ENCODE data around the gene HSD11B2. TPM values are rescaled to one million over a fixed set of nuclear protein-coding genes. Genes with fewer than 3 reads are reported as not detected.

The HSD11B2 gene
- total RNA-seq, 1 experiment from 2014 or later: 33.4 TPM

DNA sequence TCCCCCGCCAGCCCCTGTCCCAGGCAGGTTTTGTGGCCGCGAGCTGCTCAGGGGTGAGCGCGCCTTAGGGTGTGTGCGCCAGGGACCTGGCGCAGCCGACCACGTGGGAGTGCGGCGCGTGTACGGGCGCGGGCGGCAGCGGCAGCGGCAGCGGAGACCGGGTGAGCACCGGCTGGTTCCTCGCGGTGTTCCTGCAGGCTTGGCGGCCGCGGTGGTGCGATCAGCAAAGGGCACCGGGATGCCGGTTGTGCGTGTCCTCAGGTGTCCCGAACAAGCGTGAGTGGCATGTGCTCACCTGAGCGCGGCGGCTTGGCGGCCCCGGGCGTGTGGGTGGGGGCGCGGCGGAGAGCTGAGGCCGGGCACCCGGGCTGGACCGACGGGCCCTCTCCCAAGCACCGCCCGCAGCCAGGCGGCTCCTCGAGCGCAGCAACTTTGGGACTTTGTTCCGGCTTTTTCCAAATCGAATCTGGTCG is 381 bp upstream of the HSD11B2 start (continued):
- TF ChIP-seq GTF2I (CRISPR knock-in tag; conservative IDR thresholded peaks at IDR 0.05): no peak
- no peak for TF ChIP-seq IRF2 (CRISPR knock-in tag; IDR thresholded peaks at IDR 0.05; ENCODE audit: borderline replicate concordance, low read depth)
- TF ChIP-seq, protein P1, sequence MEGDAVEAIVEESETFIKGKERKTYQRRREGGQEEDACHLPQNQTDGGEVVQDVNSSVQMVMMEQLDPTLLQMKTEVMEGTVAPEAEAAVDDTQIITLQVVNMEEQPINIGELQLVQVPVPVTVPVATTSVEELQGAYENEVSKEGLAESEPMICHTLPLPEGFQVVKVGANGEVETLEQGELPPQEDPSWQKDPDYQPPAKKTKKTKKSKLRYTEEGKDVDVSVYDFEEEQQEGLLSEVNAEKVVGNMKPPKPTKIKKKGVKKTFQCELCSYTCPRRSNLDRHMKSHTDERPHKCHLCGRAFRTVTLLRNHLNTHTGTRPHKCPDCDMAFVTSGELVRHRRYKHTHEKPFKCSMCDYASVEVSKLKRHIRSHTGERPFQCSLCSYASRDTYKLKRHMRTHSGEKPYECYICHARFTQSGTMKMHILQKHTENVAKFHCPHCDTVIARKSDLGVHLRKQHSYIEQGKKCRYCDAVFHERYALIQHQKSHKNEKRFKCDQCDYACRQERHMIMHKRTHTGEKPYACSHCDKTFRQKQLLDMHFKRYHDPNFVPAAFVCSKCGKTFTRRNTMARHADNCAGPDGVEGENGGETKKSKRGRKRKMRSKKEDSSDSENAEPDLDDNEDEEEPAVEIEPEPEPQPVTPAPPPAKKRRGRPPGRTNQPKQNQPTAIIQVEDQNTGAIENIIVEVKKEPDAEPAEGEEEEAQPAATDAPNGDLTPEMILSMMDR (IDR thresholded peaks at IDR 0.05): no peak
- TF ChIP-seq, protein P2, sequence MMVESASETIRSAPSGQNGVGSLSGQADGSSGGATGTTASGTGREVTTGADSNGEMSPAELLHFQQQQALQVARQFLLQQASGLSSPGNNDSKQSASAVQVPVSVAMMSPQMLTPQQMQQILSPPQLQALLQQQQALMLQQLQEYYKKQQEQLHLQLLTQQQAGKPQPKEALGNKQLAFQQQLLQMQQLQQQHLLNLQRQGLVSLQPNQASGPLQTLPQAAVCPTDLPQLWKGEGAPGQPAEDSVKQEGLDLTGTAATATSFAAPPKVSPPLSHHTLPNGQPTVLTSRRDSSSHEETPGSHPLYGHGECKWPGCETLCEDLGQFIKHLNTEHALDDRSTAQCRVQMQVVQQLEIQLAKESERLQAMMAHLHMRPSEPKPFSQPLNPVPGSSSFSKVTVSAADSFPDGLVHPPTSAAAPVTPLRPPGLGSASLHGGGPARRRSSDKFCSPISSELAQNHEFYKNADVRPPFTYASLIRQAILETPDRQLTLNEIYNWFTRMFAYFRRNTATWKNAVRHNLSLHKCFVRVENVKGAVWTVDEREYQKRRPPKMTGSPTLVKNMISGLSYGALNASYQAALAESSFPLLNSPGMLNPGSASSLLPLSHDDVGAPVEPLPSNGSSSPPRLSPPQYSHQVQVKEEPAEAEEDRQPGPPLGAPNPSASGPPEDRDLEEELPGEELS (CRISPR knock-in tag; IDR thresholded peaks at IDR 0.05): no peak
- no peak for TF ChIP-seq FOXK1 (CRISPR knock-in tag; IDR thresholded peaks at IDR 0.05)
- no peak for TF ChIP-seq ERG (CRISPR knock-in tag; IDR thresholded peaks at IDR 0.05)
- peak; percentile 81; the same call in 1 of the 2 replicates for TF ChIP-seq TCF7 (CRISPR knock-in tag; IDR thresholded peaks at IDR 0.05; ENCODE audit: low read depth)
- TF ChIP-seq FOXJ3 (CRISPR knock-in tag; IDR thresholded peaks at IDR 0.05; ENCODE audit: borderline replicate concordance): no peak
- no peak for TF ChIP-seq SMAD3 (CRISPR knock-in tag; IDR thresholded peaks at IDR 0.05; ENCODE audit: borderline replicate concordance)
- no peak for TF ChIP-seq ELF4 (CRISPR knock-in tag; IDR thresholded peaks at IDR 0.05; ENCODE audit: low read depth)
- TF ChIP-seq TP53 (CRISPR knock-in tag; IDR thresholded peaks at IDR 0.05): no peak
- TF ChIP-seq, protein P3, sequence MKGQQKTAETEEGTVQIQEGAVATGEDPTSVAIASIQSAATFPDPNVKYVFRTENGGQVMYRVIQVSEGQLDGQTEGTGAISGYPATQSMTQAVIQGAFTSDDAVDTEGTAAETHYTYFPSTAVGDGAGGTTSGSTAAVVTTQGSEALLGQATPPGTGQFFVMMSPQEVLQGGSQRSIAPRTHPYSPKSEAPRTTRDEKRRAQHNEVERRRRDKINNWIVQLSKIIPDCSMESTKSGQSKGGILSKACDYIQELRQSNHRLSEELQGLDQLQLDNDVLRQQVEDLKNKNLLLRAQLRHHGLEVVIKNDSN (CRISPR knock-in tag; IDR thresholded peaks at IDR 0.05): peak; percentile 67
- TF ChIP-seq, protein P4, sequence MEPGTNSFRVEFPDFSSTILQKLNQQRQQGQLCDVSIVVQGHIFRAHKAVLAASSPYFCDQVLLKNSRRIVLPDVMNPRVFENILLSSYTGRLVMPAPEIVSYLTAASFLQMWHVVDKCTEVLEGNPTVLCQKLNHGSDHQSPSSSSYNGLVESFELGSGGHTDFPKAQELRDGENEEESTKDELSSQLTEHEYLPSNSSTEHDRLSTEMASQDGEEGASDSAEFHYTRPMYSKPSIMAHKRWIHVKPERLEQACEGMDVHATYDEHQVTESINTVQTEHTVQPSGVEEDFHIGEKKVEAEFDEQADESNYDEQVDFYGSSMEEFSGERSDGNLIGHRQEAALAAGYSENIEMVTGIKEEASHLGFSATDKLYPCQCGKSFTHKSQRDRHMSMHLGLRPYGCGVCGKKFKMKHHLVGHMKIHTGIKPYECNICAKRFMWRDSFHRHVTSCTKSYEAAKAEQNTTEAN (CRISPR knock-in tag; IDR thresholded peaks at IDR 0.05): peak; percentile 87
- TF ChIP-seq ZNF423 (CRISPR knock-in tag; IDR thresholded peaks at IDR 0.05): no peak
- TF ChIP-seq ARID4B (CRISPR knock-in tag; IDR thresholded peaks at IDR 0.05; ENCODE audit: borderline replicate concordance): peak; percentile 89; the same call in 1 of the 2 replicates
- TF ChIP-seq RORB (CRISPR knock-in tag; IDR thresholded peaks at IDR 0.05): no peak
- no peak for TF ChIP-seq JAZF1 (CRISPR knock-in tag; IDR thresholded peaks at IDR 0.05)
- no peak for TF ChIP-seq SOX15 (CRISPR knock-in tag; IDR thresholded peaks at IDR 0.05)
- TF ChIP-seq E2F1 (CRISPR knock-in tag; IDR thresholded peaks at IDR 0.05): peak; percentile 50; the same call in 1 of the 2 replicates
- TF ChIP-seq MYBL2 (CRISPR knock-in tag; IDR thresholded peaks at IDR 0.05): peak; percentile 92
- no peak for TF ChIP-seq MLX (CRISPR knock-in tag; IDR thresholded peaks at IDR 0.05)
- peak; percentile 65 for TF ChIP-seq TEAD1 (CRISPR knock-in tag; IDR thresholded peaks at IDR 0.05)
- TF ChIP-seq HMGA2 (CRISPR knock-in tag; IDR thresholded peaks at IDR 0.05): no peak
- TF ChIP-seq MAX (CRISPR knock-in tag; IDR thresholded peaks at IDR 0.05): peak; percentile 89; the same call in 1 of the 2 replicates
- TF ChIP-seq ETV6 (CRISPR knock-in tag; IDR thresholded peaks at IDR 0.05): no peak
